ENCODE results near the gene OR7A10. TPM values are rescaled to one million over a fixed set of nuclear protein-coding genes. Genes with fewer than 3 reads are reported as not detected.

OR7A10 gene
- total RNA-seq (2012; rRNA removed): not detected in 2 replicates

- no peaks in the 10 kb centered on the region for H3K9me3 ChIP-seq (replicated peaks; ENCODE audit: low read length)
- H3K4me1 ChIP-seq (ENCODE audit: control insufficient read depth, insufficient read depth, low read length): peaks cover 3% of the 10 kb centered on the region
- no peaks in the 10 kb centered on the region for H3K36me3 ChIP-seq (ENCODE audit: insufficient read depth, low read length)
- H3K4me2 ChIP-seq (ENCODE audit: low read length): no peak within 1 kb of the TSS
- H3K9ac ChIP-seq (ENCODE audit: low read depth, low read length): no peak within 1 kb of the TSS
- H3K4me3 ChIP-seq (ENCODE audit: low read length): no peak within 1 kb of the TSS
- no peaks in the 10 kb centered on the region for H3K27me3 ChIP-seq (ENCODE audit: control insufficient read depth, insufficient read depth, low read length)
These were observed at the start of gene OR7A10 for GRCh38 chr19:14848822-14849221. TSS of gene OR7A10 (minus strand) at chr19:14848922. CDS start at chr19:14841877, 7,045 bp downstream.

- no peak overlapping the region for H3K4me2 ChIP-seq (ENCODE audit: low read length)
- no peak overlapping the region for H3K9ac ChIP-seq (ENCODE audit: low read depth, low read length)
- peaks cover 10% of the 10 kb centered on the region for H3K27me3 ChIP-seq (ENCODE audit: control insufficient read depth, insufficient read depth, low read length)
- no peaks in the 10 kb centered on the region for H3K9me3 ChIP-seq (replicated peaks; ENCODE audit: low read length)
- peaks cover 4% of the 10 kb centered on the region for H3K4me1 ChIP-seq (ENCODE audit: control insufficient read depth, insufficient read depth, low read length)
- H3K36me3 ChIP-seq (ENCODE audit: insufficient read depth, low read length): no peaks in the 10 kb centered on the region
- no peak overlapping the region for H3K4me3 ChIP-seq (ENCODE audit: low read length)
These were observed 42.1 kb upstream of the OR7A10 start for GRCh38 chr19:14890643-14891379.

DNA sequence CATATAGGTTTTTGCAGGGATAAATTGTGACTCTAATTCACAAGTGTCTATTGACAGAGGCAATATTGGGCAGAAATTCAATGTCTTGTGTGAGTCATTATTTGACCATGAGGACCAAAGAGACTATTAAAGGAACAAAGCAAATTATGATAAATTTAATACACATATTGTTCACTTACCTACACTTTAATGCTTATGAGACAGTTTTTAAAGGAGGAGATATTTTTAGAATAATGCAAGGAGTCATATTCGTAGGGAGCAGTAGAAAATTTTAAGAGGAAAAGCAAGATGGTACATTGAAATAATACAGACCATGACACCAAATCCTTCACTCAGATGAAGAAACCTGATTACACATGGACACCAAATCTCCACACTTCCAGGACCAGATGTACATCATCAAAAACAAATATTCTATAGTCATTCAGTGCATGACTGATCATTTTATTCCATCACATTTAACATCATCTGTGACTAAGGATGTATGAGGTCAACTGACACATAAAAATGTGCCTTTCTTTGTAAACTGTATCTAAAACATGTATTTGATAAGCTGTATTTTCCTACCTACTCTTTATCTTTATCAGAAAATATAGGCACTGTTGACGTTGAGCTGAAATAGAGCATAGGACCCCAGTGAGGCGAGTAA lies 41.4 kb upstream of the OR7A10 start:
- H3K4me3 ChIP-seq (ENCODE audit: low read length): no peak overlapping the region
- peaks cover 4% of the 10 kb centered on the region for H3K4me1 ChIP-seq (ENCODE audit: control insufficient read depth, insufficient read depth, low read length)
- peaks cover 8% of the 10 kb centered on the region for H3K27me3 ChIP-seq (ENCODE audit: control insufficient read depth, insufficient read depth, low read length)
- no peaks in the 10 kb centered on the region for H3K36me3 ChIP-seq (ENCODE audit: insufficient read depth, low read length)
- H3K4me2 ChIP-seq (ENCODE audit: low read length): no peak overlapping the region
- H3K9ac ChIP-seq (ENCODE audit: low read depth, low read length): no peak overlapping the region
- H3K9me3 ChIP-seq (replicated peaks; ENCODE audit: low read length): no peaks in the 10 kb centered on the region

- Histone ChIP-seq H3K4me3 (ENCODE audit: low read length) (no peak within 1 kb of the TSS), H3K4me2 (ENCODE audit: low read length) (no peak within 1 kb of the TSS), H3K36me3 (ENCODE audit: insufficient read depth, low read length) (no peaks in the 10 kb centered on the region), H3K9ac (ENCODE audit: low read depth, low read length) (no peak within 1 kb of the TSS), H3K27me3 (ENCODE audit: control insufficient read depth, insufficient read depth, low read length) (peaks cover 8% of the 10 kb centered on the region), H3K9me3 (replicated peaks; ENCODE audit: low read length) (no peaks in the 10 kb centered on the region), H3K4me1 (ENCODE audit: control insufficient read depth, insufficient read depth, low read length) (peaks cover 4% of the 10 kb centered on the region)
These were observed 37.3 kb upstream of the OR7A10 start, which contains the start of gene OR7A17 for GRCh38 chr19:14886032-14886431. TSS of gene OR7A17 (minus strand) at chr19:14886132. CDS start at chr19:14881355, 4,777 bp downstream.

- Histone ChIP-seq H3K36me3 (ENCODE audit: insufficient read depth, low read length) (no peaks in the 10 kb centered on the region), H3K4me1 (ENCODE audit: control insufficient read depth, insufficient read depth, low read length) (no peaks in the 10 kb centered on the region), H3K9me3 (replicated peaks; ENCODE audit: low read length) (no peaks in the 10 kb centered on the region), H3K4me3 (ENCODE audit: low read length) (no peak overlapping the region), H3K9ac (ENCODE audit: low read depth, low read length) (no peak overlapping the region), H3K27me3 (ENCODE audit: control insufficient read depth, insufficient read depth, low read length) (no peaks in the 10 kb centered on the region), H3K4me2 (ENCODE audit: low read length) (no peak overlapping the region)
These were observed 23.0 kb upstream of the OR7A10 start for GRCh38 chr19:14871619-14872230.

DNA sequence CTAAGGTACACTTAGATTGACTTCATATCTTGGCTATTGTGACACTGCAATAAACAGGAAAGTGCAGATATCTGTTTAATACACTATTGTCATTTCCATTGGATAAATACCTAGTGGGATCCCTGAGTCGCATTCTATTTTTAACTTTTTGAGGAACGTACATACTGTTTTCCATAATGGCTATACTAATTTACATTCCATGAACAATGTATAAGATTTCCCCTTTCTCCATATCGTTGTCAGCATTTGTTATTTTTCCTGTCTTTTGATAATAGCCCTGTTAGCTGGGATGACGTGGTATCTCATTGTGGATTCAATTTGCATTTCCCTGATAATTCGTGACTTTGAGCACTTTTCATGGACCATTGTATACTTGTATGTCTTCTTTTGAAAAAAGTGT lies 19.8 kb upstream of the OR7A10 start:
- Histone ChIP-seq H3K4me2 (ENCODE audit: low read length) (no peak overlapping the region), H3K9ac (ENCODE audit: low read depth, low read length) (no peak overlapping the region), H3K4me3 (ENCODE audit: low read length) (no peak overlapping the region), H3K9me3 (replicated peaks; ENCODE audit: low read length) (no peaks in the 10 kb centered on the region), H3K4me1 (ENCODE audit: control insufficient read depth, insufficient read depth, low read length) (no peaks in the 10 kb centered on the region), H3K27me3 (ENCODE audit: control insufficient read depth, insufficient read depth, low read length) (no peaks in the 10 kb centered on the region), H3K36me3 (ENCODE audit: insufficient read depth, low read length) (no peaks in the 10 kb centered on the region)

GRCh38 chr19:14843578-14843977 lies 5.1 kb downstream of the OR7A10 start:
- Histone ChIP-seq H3K36me3 (ENCODE audit: insufficient read depth, low read length) (no peaks in the 10 kb centered on the region), H3K4me2 (ENCODE audit: low read length) (no peak overlapping the region), H3K9me3 (replicated peaks; ENCODE audit: low read length) (no peaks in the 10 kb centered on the region), H3K4me1 (ENCODE audit: control insufficient read depth, insufficient read depth, low read length) (peaks cover 3% of the 10 kb centered on the region), H3K4me3 (ENCODE audit: low read length) (no peak overlapping the region), H3K9ac (ENCODE audit: low read depth, low read length) (no peak overlapping the region), H3K27me3 (ENCODE audit: control insufficient read depth, insufficient read depth, low read length) (no peaks in the 10 kb centered on the region)

DNA sequence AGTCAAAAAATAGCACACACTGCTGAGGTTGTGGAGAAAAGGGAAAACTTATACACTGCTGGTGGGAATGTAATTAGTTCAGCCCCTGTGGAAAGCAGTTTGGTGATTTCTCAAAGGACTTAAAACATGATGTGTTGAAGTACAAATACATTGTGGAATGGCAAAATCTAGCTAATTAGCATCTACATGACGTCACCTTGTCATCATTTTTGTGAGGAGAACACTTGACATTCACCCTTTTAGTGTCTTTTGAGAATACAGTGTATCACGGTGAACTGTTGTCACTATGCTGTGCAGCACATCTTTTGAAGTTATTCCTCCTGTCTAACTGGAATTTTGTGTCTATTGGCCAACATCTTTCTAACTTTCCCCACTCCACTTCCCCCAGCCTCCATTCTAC lies 5.6 kb downstream of the OR7A10 start:
- Histone ChIP-seq H3K9me3 (replicated peaks; ENCODE audit: low read length) (no peaks in the 10 kb centered on the region), H3K4me1 (ENCODE audit: control insufficient read depth, insufficient read depth, low read length) (peaks cover 3% of the 10 kb centered on the region), H3K9ac (ENCODE audit: low read depth, low read length) (no peak overlapping the region), H3K27me3 (ENCODE audit: control insufficient read depth, insufficient read depth, low read length) (no peaks in the 10 kb centered on the region), H3K4me3 (ENCODE audit: low read length) (no peak overlapping the region), H3K4me2 (ENCODE audit: low read length) (no peak overlapping the region), H3K36me3 (ENCODE audit: insufficient read depth, low read length) (no peaks in the 10 kb centered on the region)

GRCh38 chr19:14840206-14840605 lies 8.5 kb downstream of the OR7A10 start:
- peaks cover 3% of the 10 kb centered on the region for H3K4me1 ChIP-seq (ENCODE audit: control insufficient read depth, insufficient read depth, low read length)
- H3K9ac ChIP-seq (ENCODE audit: low read depth, low read length): no peak overlapping the region
- no peaks in the 10 kb centered on the region for H3K9me3 ChIP-seq (replicated peaks; ENCODE audit: low read length)
- no peak overlapping the region for H3K4me3 ChIP-seq (ENCODE audit: low read length)
- no peaks in the 10 kb centered on the region for H3K27me3 ChIP-seq (ENCODE audit: control insufficient read depth, insufficient read depth, low read length)
- no peaks in the 10 kb centered on the region for H3K36me3 ChIP-seq (ENCODE audit: insufficient read depth, low read length)
- no peak overlapping the region for H3K4me2 ChIP-seq (ENCODE audit: low read length)

GRCh38 chr19:14837391-14837790 lies 11.3 kb downstream of the OR7A10 start:
- Histone ChIP-seq H3K27me3 (ENCODE audit: control insufficient read depth, insufficient read depth, low read length) (no peaks in the 10 kb centered on the region), H3K4me1 (ENCODE audit: control insufficient read depth, insufficient read depth, low read length) (no peaks in the 10 kb centered on the region), H3K36me3 (ENCODE audit: insufficient read depth, low read length) (no peaks in the 10 kb centered on the region), H3K9ac (ENCODE audit: low read depth, low read length) (no peak overlapping the region), H3K4me2 (ENCODE audit: low read length) (no peak overlapping the region), H3K9me3 (replicated peaks; ENCODE audit: low read length) (no peaks in the 10 kb centered on the region), H3K4me3 (ENCODE audit: low read length) (no peak overlapping the region)

- Histone ChIP-seq H3K4me1 (ENCODE audit: control insufficient read depth, insufficient read depth, low read length) (no peaks in the 10 kb centered on the region), H3K27me3 (ENCODE audit: control insufficient read depth, insufficient read depth, low read length) (no peaks in the 10 kb centered on the region), H3K4me2 (ENCODE audit: low read length) (peak within 1 kb of the TSS; percentile 16), H3K9me3 (replicated peaks; ENCODE audit: low read length) (no peaks in the 10 kb centered on the region), H3K9ac (ENCODE audit: low read depth, low read length) (no peak within 1 kb of the TSS), H3K36me3 (ENCODE audit: insufficient read depth, low read length) (no peaks in the 10 kb centered on the region), H3K4me3 (ENCODE audit: low read length) (no peak within 1 kb of the TSS)
These were observed 13.7 kb downstream of the OR7A10 start, which contains the start of the genes OR7A5 and OR7C1 for GRCh38 chr19:14835011-14835410. TSS of gene OR7A5 (minus strand) at chr19:14835185. CDS start at chr19:14828241, 6,944 bp downstream. TSS of gene OR7C1 (minus strand) at chr19:14835185. CDS start at chr19:14800136, 35,049 bp downstream.
